HCT116 (cell line): ENCODE data around the gene GOLGA1.

ENCODE experiments used
- EZH2 ChIP-seq: fragments of 200-600 bp; sonication (generic); IDR thresholded peaks from 2 replicates; pipeline ENCODE4 v1.6.1; 2017; ENCODE audit warnings: antibody characterized with exemption, mixed run types
- POLR2AphosphoS5 ChIP-seq: IDR thresholded peaks from 2 replicates; pipeline ENCODE4 v1.6.1; 2011; ENCODE audit warnings: mild to moderate bottlenecking, low read depth, low read length, moderate library complexity
- TF ChIP-seq, protein P1 (sequence below): IDR thresholded peaks from 2 replicates; pipeline ENCODE4 v1.6.1; 2012
- TF ChIP-seq, protein P2 (sequence below), 3 experiments: fragments of 200-600 bp in 1 of 3; sonication (generic) in 1 of 3; IDR thresholded peaks in 2 of 3; conservative IDR thresholded peaks in 1 of 3; 2 replicates each; pipeline ENCODE4 v1.5.1; 2012 to 2017; ENCODE audit warnings: low read depth in 2 of 3, low read length in 2 of 3, antibody characterized with exemption in 1 of 3, borderline replicate concordance in 1 of 3, control low read depth in 1 of 3, mild to moderate bottlenecking in 1 of 3, mixed read lengths in 1 of 3, mixed run types in 1 of 3, moderate library complexity in 1 of 3; ENCODE audit not compliant: insufficient read depth in 1 of 3

DNA sequence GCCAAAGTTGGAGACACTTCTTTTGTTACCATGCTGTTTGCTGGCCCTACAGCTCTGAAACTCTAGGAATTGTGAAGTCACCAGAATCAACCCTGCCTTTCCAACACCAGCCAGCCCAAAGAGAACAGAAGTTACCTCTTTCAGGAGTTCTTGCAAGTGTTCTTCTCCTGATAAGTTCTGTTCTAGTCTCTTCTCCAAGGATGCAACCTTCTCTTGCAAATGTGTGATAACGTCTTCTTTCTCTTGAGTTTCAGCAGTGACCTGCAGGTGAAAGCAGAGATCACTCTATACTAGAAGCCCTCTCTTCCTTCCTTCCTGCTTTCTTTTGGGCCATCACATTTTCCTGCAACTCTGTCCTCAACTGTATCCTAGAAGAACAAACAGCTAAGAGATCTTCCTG, 29.1 kb downstream of the GOLGA1 start:
- TF ChIP-seq, protein P1, sequence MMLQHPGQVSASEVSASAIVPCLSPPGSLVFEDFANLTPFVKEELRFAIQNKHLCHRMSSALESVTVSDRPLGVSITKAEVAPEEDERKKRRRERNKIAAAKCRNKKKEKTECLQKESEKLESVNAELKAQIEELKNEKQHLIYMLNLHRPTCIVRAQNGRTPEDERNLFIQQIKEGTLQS, result no peak
- TF ChIP-seq POLR2AphosphoS5 (no peak), EZH2 (no peak)
- TF ChIP-seq, protein P2, sequence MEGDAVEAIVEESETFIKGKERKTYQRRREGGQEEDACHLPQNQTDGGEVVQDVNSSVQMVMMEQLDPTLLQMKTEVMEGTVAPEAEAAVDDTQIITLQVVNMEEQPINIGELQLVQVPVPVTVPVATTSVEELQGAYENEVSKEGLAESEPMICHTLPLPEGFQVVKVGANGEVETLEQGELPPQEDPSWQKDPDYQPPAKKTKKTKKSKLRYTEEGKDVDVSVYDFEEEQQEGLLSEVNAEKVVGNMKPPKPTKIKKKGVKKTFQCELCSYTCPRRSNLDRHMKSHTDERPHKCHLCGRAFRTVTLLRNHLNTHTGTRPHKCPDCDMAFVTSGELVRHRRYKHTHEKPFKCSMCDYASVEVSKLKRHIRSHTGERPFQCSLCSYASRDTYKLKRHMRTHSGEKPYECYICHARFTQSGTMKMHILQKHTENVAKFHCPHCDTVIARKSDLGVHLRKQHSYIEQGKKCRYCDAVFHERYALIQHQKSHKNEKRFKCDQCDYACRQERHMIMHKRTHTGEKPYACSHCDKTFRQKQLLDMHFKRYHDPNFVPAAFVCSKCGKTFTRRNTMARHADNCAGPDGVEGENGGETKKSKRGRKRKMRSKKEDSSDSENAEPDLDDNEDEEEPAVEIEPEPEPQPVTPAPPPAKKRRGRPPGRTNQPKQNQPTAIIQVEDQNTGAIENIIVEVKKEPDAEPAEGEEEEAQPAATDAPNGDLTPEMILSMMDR (IDR thresholded peaks at IDR 0.05 in 2 of 3, conservative IDR thresholded peaks at IDR 0.05 in 1 of 3; ENCODE audit: borderline replicate concordance in 1 of 3, insufficient read depth in 1 of 3, low read depth in 2 of 3, low read length in 2 of 3), result no peak
